ENCODE data around the gene GARIN5B. TPM values are rescaled to one million over a fixed set of nuclear protein-coding genes. Genes with fewer than 3 reads are reported as not detected.

Gene GARIN5B
- polyA plus RNA-seq, 2 of the 4 experiments (the other 2 are of a cell fraction): 0.05 TPM; not detected in 1

GRCh38 chr19:55383279-55384130 lies 20.4 kb upstream of the GARIN5B start:
- WGBS (ENCODE audit: missing lambda C conversion rate): 38% methylated on average over 14 of the region's 88 CpGs
- DNase-seq (ENCODE audit: low read depth in 1 of 2, low spot score in 1 of 2) (peak; percentile 72 to 82), ATAC-seq (peak; percentile 12 to 59), FAIRE-seq (no peak)
- Histone ChIP-seq H3K9me3 (peaks cover 6% of the 10 kb centered on the region; the same call in 2 of the 3 replicates), H3K4me1 (peaks cover 40% of the 10 kb centered on the region), H3K4me3 (peak overlapping the region; percentile 89), H3K27ac (peak overlapping the region; percentile 89 to 99), H3K4me2 (peak overlapping the region; percentile 92)
- ChIA-PET POLR2A (interaction anchor here (0.6 to 4.5 kb wide), 23 partner anchors 8 to 242 kb away, joined by 3 to 47 read pairs (median 4); partner anchors contain the start of genes BRSK1, HSPBP1, IL11 and KMT5C), CTCF (interaction anchor here (0.6 to 3.2 kb wide), 54 partner anchors 8 to 248 kb away, joined by 3 to 62 read pairs (median 6); partner anchors contain the start of genes DNAAF3, GARIN5B, HSPBP1 and IL11)
- TF ChIP-seq CEBPB (IDR thresholded peaks at IDR 0.05) (no peak), RCOR1 (IDR thresholded peaks at IDR 0.05; ENCODE audit: low read depth, low read length) (no peak), HOXB13 (CRISPR knock-in tag; IDR thresholded peaks at IDR 0.05; ENCODE audit: low read depth) (no peak), HOXA7 (CRISPR knock-in tag; IDR thresholded peaks at IDR 0.05) (0 out of 2 replicates have a peak, but pooled peaks have one; percentile 37), SMC3 (IDR thresholded peaks at IDR 0.05) (peak; percentile 26; the same call in 2 of the 3 replicates), JUN (IDR thresholded peaks at IDR 0.05) (peak; percentile 58 to 78; a peak in 2 of 5 replicates), ELK1 (IDR thresholded peaks at IDR 0.05; ENCODE audit: low read depth, low read length) (no peak), E2F6 (IDR thresholded peaks at IDR 0.05; ENCODE audit: borderline replicate concordance, low read depth) (peak; percentile 45; the same call in 1 of the 2 replicates), BHLHE40 (IDR thresholded peaks at IDR 0.05; ENCODE audit: low read depth, low read length) (no peak), RAD21 (conservative IDR thresholded peaks at IDR 0.05 in 1 of 2, IDR thresholded peaks at IDR 0.05 in 1 of 2) (peak; percentile 10 to 46; a peak in 3 of 5 replicates), FOSL2 (IDR thresholded peaks at IDR 0.05) (no peak), FOSL2 (CRISPR knock-in tag; IDR thresholded peaks at IDR 0.05) (no peak), RFX5 (IDR thresholded peaks at IDR 0.05) (no peak), MAX (IDR thresholded peaks at IDR 0.05) (peak; percentile 52), FOSB (CRISPR knock-in tag; IDR thresholded peaks at IDR 0.05) (no peak), CTCF (IDR thresholded peaks at IDR 0.05) (peak; percentile 64)

- DNase-seq (ENCODE audit: low read depth in 1 of 2, low spot score in 1 of 2) (no peak), ATAC-seq (no peak), FAIRE-seq (no peak)
- ChIA-PET CTCF (interaction anchor here (0.6 to 3.2 kb wide), 32 partner anchors 9 to 249 kb away, joined by 3 to 62 read pairs (median 7); partner anchors contain the start of genes DNAAF3, GARIN5B, HSPBP1 and IL11), POLR2A (interaction anchor here (0.6 to 0.8 kb wide), 2 partner anchors 9 to 920 kb away, joined by 3 to 7 read pairs; no protein-coding TSS in a partner anchor)
- peak overlapping the region; percentile 89 to 99; a peak in 5 of 6 replicates for H3K27ac ChIP-seq
- H3K4me1 ChIP-seq: peaks cover 40% of the 10 kb centered on the region
- 97% methylated on average over 3 of the region's 3 CpGs for WGBS (ENCODE audit: missing lambda C conversion rate)
- no peak overlapping the region for H3K4me3 ChIP-seq
- peak; percentile 34 for TF ChIP-seq ZFP36 (IDR thresholded peaks at IDR 0.05; ENCODE audit: borderline replicate concordance, partially characterized antibody)
- no peak for TF ChIP-seq HOXB13 (CRISPR knock-in tag; IDR thresholded peaks at IDR 0.05; ENCODE audit: low read depth)
- no peak for TF ChIP-seq POLR2A (IDR thresholded peaks at IDR 0.05; ENCODE audit: low read length)
- no peak for TF ChIP-seq MYC (IDR thresholded peaks at IDR 0.05; ENCODE audit: borderline replicate concordance, low read length)
- TF ChIP-seq PHF8 (IDR thresholded peaks at IDR 0.05; ENCODE audit: borderline replicate concordance, low read depth): no peak
- TF ChIP-seq NR3C1 (IDR thresholded peaks at IDR 0.05): no peak
- TF ChIP-seq E2F6 (IDR thresholded peaks at IDR 0.05; ENCODE audit: borderline replicate concordance, low read depth): no peak
- TF ChIP-seq HES2 (IDR thresholded peaks at IDR 0.05): no peak
- H3K4me2 ChIP-seq: peak overlapping the region; percentile 92
- peaks cover 6% of the 10 kb centered on the region; the same call in 2 of the 3 replicates for H3K9me3 ChIP-seq
These were observed 19.5 kb upstream of the GARIN5B start for GRCh38 chr19:55382522-55383054.

Measured in A549 (cell line).